ENCODE results near the gene GIGYF1. TPM values are rescaled to one million over a fixed set of nuclear protein-coding genes. Genes with fewer than 3 reads are reported as not detected.

GIGYF1 gene
- total RNA-seq, 4 donors from 2014 or later, result 16.4 to 21.1 (median 16.6) TPM

GRCh38 chr7:100686822-100687211 lies 7.2 kb downstream of the GIGYF1 start:
- intact Hi-C loops (cut with DNase I; ENCODE audit: low total_unique reads), result no loop called here
- Histone ChIP-seq H3K4me3 (no peak overlapping the region), H3K27me3 (no peaks in the 10 kb centered on the region)

DNA sequence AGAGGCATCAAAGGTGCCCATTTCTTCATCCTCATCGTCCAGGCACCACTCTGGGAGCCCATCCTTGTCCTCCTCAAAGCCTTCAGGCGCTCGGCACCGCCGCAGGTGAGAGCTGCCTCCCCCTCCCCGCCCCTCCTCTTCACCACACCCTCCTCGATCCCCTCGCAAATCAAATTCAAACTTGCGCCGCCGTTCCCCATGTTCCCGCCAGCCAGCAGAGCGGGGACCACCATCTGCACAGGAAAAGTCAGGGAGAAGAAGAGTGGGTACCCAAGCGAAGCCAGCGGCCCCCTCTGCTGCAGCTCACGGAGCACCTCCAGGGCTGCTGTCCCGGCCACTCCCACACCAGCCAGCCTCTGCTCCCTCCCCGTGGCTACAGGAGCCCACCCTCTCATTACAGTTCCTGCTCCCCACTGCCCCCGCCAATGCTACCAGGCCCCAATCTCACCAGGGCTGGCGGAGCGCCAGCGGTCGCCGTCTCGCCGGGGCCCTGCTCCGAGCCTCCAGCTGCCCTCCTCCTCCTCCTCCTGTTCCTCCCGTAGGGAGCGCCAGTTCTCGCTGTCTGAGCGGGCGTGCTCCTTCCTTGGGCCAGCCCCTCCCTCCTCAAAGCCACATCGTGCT lies 7.7 kb downstream of the GIGYF1 start:
- no peak overlapping the region for H3K4me3 ChIP-seq
- DNase-seq (no peak), ATAC-seq (no peak)
- H3K9me3 ChIP-seq, result no peaks in the 10 kb centered on the region
- H3K27ac ChIP-seq, result no peak overlapping the region
- intact Hi-C loops (cut with DNase I; ENCODE audit: low total_unique reads), result no loop called here
- H3K36me3 ChIP-seq, result peaks cover 0 to 73% of the 10 kb centered on the region in 2 donors
- no peaks in the 10 kb centered on the region for H3K27me3 ChIP-seq
- peaks cover 22 to 25% of the 10 kb centered on the region in 2 donors for H3K4me1 ChIP-seq
- in situ Hi-C loops (cut with MboI; ENCODE audit: low sequenced_read_pairs in 4 of 4), result no loop called here
- no peak for TF ChIP-seq CTCF (IDR thresholded peaks at IDR 0.05 in 4 of 5, conservative IDR thresholded peaks at IDR 0.05 in 1 of 5)
- TF ChIP-seq POLR2A (IDR thresholded peaks at IDR 0.05), result no peak

More at GRCh38 chr7:100686822-100687211, 7.2 kb downstream of the GIGYF1 start:
- DNase-seq (no peak), ATAC-seq (no peak)
- no peaks in the 10 kb centered on the region for H3K9me3 ChIP-seq
- no peak overlapping the region for H3K27ac ChIP-seq
- H3K36me3 ChIP-seq, result peaks cover 0 to 68% of the 10 kb centered on the region in 2 donors
- in situ Hi-C loops (cut with MboI; ENCODE audit: low sequenced_read_pairs in 4 of 4), result no loop called here
- no peak for TF ChIP-seq CTCF (IDR thresholded peaks at IDR 0.05 in 4 of 5, conservative IDR thresholded peaks at IDR 0.05 in 1 of 5)
- TF ChIP-seq POLR2A (IDR thresholded peaks at IDR 0.05), result no peak
- H3K4me1 ChIP-seq, result peaks cover 27 to 30% of the 10 kb centered on the region in 2 donors

GRCh38 chr7:100685631-100686145 lies 8.4 kb downstream of the GIGYF1 start:
- H3K4me3 ChIP-seq, result no peak overlapping the region
- in situ Hi-C loops (cut with MboI; ENCODE audit: low sequenced_read_pairs in 4 of 4), result no loop called here
- intact Hi-C loops (cut with DNase I; ENCODE audit: low total_unique reads), result no loop called here
- no peak for ATAC-seq
- H3K27ac ChIP-seq, result no peak overlapping the region
- no peak for DNase-seq
- peaks cover 15 to 19% of the 10 kb centered on the region in 2 donors for H3K4me1 ChIP-seq
- H3K27me3 ChIP-seq, result no peaks in the 10 kb centered on the region
- peaks cover 0 to 74% of the 10 kb centered on the region in 2 donors for H3K36me3 ChIP-seq
- H3K9me3 ChIP-seq, result no peaks in the 10 kb centered on the region
- TF ChIP-seq CTCF (IDR thresholded peaks at IDR 0.05 in 4 of 5, conservative IDR thresholded peaks at IDR 0.05 in 1 of 5) (no peak), POLR2A (IDR thresholded peaks at IDR 0.05) (no peak)

DNA sequence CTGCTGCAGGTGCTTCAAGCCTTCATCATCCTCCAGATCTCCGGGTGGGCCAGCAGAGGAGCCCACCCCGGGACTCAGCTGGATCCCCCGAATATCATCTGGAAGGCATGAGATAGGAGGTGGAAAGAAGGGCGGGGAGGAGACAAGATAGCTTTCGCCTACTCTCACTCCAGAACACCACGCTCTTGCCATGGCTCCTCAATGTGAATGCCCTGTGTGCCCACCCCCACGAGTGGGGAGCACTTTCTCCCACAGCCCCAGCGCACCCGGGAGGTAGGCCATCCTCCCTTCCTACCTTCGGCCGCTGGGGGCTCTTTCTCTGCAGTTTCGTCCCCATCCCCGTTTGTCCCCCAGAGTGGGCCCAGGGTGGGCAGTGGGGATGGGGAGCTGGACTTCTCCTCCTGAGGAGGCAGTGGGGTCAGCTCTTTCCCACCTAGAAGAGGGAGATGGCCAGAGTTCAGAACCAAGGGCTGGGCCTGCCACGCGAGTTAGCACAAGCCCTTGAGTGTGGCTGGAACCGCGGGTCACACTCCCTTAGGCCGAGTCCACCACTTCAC lies 8.9 kb downstream of the GIGYF1 start:
- in situ Hi-C loops (cut with MboI; ENCODE audit: low sequenced_read_pairs in 4 of 4) (no loop called here), intact Hi-C loops (cut with DNase I; ENCODE audit: low total_unique reads) (no loop called here)
- H3K27ac ChIP-seq, result no peak overlapping the region
- no peaks in the 10 kb centered on the region for H3K27me3 ChIP-seq
- DNase-seq, result no peak
- ATAC-seq, result no peak
- peaks cover 0 to 74% of the 10 kb centered on the region in 2 donors for H3K36me3 ChIP-seq
- no peak overlapping the region for H3K4me3 ChIP-seq
- no peaks in the 10 kb centered on the region for H3K9me3 ChIP-seq
- peaks cover 10 to 13% of the 10 kb centered on the region in 2 donors for H3K4me1 ChIP-seq
- TF ChIP-seq CTCF (IDR thresholded peaks at IDR 0.05 in 4 of 5, conservative IDR thresholded peaks at IDR 0.05 in 1 of 5), result no peak
- TF ChIP-seq POLR2A (IDR thresholded peaks at IDR 0.05), result no peak
